Pancreas (tissue), 10 donors: ENCODE results near the gene DIAPH3. TPM values are rescaled to one million over a fixed set of nuclear protein-coding genes. Genes with fewer than 3 reads are reported as not detected.
"Not testable (repeated sequence)": the region's sequence is repeated elsewhere in the genome, so short reads cannot be mapped to it uniquely, and the experiment has no call there.

Experiments
- ATAC-seq, 4 donors: fragments of 200-7000 bp; cut with Tn5 transposase; one replicate each; pipeline versions ENCODE4 v1.8.0 to v1.9.1; 2020; ENCODE audit warnings: mild to moderate bottlenecking in 4 of 4, moderate library complexity in 4 of 4
- DNase-seq, 6 donors: peaks; one replicate each; pipeline ENCODE4 v3.0.0-alpha.2; 2020
- FAIRE-seq: peaks from 2 replicates; lab custom pipeline; 2012; peaks lifted over from hg19 to GRCh38; lab: Jason Lieb, UNC
- H3K27ac ChIP-seq, 4 donors: fragments of 200-600 bp; sonication (generic); 1 replicate in 3 of 4; 2 replicates in 1 of 4; pipeline versions ENCODE4 v1.5.0 to v1.8.0; 2020
- H3K27me3 ChIP-seq, 4 donors: fragments of 200-600 bp; one replicate each; pipeline ENCODE4 v1.8.0; 2021
- H3K36me3 ChIP-seq, 3 donors: fragments of 200-600 bp; sonication (generic) in 1 of 3; one replicate each; pipeline versions ENCODE4 v1.5.0 to v1.8.0; 2020 to 2021
- H3K4me1 ChIP-seq, 3 donors: fragments of 200-600 bp; one replicate each; pipeline ENCODE4 v1.8.0; 2021
- H3K4me3 ChIP-seq, 4 donors: fragments of 200-600 bp; sonication (generic) in 2 of 4; one replicate each; pipeline versions ENCODE4 v1.5.0 to v1.8.0; 2020 to 2021
- H3K9me3 ChIP-seq, 4 donors: fragments of 200-600 bp; one replicate each; pipeline ENCODE4 v1.8.0; 2021
- WGBS, 2 donors: extraction: QIAGEN DNeasy Blood & Tissue Kit; methylation state at CpG; one replicate each; pipeline ENCODE4 v1.1.7; 2013; 5-methylcytosine and 5-hydroxymethylcytosine counted together
- intact Hi-C, 3 donors: fragments of 100-400 bp; cut with DNase I; formaldehyde crosslinking; loops; one replicate each; pipeline versions ENCODE4 v1.11.1 to v1.14.2; 2022
- polyA plus RNA-seq, 2 donors: library from polyadenylated mRNA; stranded (reverse); fragments of 200-250 nt; gene quantifications; one replicate each; pipeline ENCODE4 v1.2.3, GENCODE V29; 2013
- total RNA-seq, 6 donors: library from RNA; stranded (reverse); fragmentation: NEBNext Ultra II Directional in 4 of 6; extraction: Animal tissue kit (Norgen Biotek cat#: 25700) in 4 of 6; gene quantifications; one replicate each; pipeline versions ENCODE4 v1.2.1 to v1.2.4, GENCODE V29; 2021 to 2023
- TF ChIP-seq, protein P1 (sequence below), 4 donors: fragments of 200-600 bp; sonication (generic) in 3 of 4; IDR thresholded peaks; one replicate each; pipeline versions ENCODE4 v1.5.0 to v1.8.0; 2021; ENCODE audit warnings: antibody characterized with exemption in 4 of 4
- donor health status: healthy with polysubstance abuse.
- donor health status: DM: no; HTN: no; CAD: no; lungs with moderate emphysema.
- donor health status: DM: no; HTN: no; CAD: no.
- donor health status: control.
- donor health status: control.
- donor health status: Bipolar disorder and iron deficiency.
- donor health status: DM: yes; HTN: yes; CAD: no.
- donor health status: DM: no; HTN: no; CAD: no.
- donor health status: DM: no; HTN: no; CAD: no.
- donor health status: DM: yes; HTN: yes; CAD: no.

The DIAPH3 gene
- total and polyA plus RNA-seq, 8 donors, result 0.12 to 1.3 (median 0.42) TPM; not detected in 1

DNA sequence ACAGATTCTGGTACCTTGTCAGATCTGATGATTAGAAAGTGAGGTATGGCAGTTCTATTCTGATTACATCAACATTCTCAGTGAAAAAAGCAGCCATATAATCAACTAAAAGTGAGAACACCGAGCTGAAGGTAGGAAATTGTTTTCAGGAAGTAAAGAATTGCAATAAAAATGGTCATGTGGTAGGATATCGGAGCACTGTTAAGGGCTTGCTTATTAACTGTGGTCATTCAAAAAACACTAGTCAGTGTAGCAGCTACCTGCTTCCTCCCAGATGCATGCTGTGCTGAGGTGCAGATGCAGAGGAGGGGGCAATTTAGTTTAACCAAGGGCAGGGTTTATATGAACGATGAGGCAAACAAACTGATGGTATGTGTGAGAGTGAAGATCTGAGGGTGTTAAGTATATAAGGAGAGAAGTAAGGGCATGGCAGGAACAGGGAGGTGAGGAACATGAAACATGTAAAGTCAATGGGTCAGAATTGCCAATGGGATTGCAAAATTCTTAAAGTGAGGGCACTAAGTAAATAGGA, 111.9 kb downstream of the DIAPH3 start:
- no peak for FAIRE-seq
- 69% methylated on average over 3 of the region's 3 CpGs for WGBS, 2 donors
- Histone ChIP-seq H3K36me3 (no peaks in the 10 kb centered on the region), H3K27ac (no peak overlapping the region), H3K27me3 (no peaks in the 10 kb centered on the region), H3K4me3 (no peak overlapping the region), H3K9me3 (no peaks in the 10 kb centered on the region), H3K4me1 (no peaks in the 10 kb centered on the region)
- intact Hi-C loops, result no loop called here
- no peak for ATAC-seq
- TF ChIP-seq, protein P1, sequence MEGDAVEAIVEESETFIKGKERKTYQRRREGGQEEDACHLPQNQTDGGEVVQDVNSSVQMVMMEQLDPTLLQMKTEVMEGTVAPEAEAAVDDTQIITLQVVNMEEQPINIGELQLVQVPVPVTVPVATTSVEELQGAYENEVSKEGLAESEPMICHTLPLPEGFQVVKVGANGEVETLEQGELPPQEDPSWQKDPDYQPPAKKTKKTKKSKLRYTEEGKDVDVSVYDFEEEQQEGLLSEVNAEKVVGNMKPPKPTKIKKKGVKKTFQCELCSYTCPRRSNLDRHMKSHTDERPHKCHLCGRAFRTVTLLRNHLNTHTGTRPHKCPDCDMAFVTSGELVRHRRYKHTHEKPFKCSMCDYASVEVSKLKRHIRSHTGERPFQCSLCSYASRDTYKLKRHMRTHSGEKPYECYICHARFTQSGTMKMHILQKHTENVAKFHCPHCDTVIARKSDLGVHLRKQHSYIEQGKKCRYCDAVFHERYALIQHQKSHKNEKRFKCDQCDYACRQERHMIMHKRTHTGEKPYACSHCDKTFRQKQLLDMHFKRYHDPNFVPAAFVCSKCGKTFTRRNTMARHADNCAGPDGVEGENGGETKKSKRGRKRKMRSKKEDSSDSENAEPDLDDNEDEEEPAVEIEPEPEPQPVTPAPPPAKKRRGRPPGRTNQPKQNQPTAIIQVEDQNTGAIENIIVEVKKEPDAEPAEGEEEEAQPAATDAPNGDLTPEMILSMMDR (IDR thresholded peaks at IDR 0.05), result no peak
- DNase-seq, result no peak

DNA sequence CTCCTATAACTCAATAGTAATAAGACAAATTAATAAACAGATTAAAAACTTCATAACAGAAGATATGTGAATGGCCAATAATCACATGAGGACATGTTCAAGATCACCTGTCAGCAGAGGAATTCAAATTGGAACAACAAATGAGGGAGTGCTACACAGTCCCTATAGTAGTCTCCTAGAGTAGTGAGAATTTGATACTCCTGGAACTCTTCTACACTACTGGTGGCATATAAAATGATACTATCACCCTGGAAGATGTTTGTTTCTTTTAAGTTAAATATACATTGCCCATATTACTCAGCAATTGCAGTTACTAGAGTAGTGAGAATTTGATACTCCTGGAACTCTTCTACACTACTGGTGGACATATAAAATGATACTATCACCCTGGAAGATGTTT, 115.4 kb downstream of the DIAPH3 start:
- DNase-seq, H3K9me3 ChIP-seq, H3K27me3 ChIP-seq, H3K4me1 ChIP-seq, ATAC-seq, H3K4me3 ChIP-seq, FAIRE-seq, intact Hi-C loops, H3K36me3 ChIP-seq, H3K27ac ChIP-seq: not testable (repeated sequence)

DNA sequence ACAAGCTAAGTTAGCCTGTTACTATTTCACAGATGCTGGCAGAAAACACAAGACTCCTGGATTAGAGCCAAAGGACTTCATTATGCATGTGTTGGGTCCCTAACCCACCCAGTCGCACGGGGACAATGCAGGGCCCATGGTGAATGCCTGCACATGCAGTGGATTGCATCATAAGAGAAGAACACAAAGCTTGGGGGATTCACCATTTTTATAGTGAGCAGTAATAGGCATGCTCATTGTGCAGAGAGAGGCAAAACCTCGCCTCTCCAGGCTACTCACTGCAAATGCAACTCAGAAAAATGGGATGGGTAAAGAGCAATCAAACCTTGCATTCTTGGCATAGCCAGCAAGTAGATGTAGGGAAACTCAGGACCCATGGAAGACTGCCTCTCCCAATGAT, 115.8 kb downstream of the DIAPH3 start:
- FAIRE-seq (no peak), DNase-seq (no peak), ATAC-seq (no peak)
- Histone ChIP-seq H3K4me3 (no peak overlapping the region), H3K4me1 (no peaks in the 10 kb centered on the region), H3K9me3 (no peaks in the 10 kb centered on the region), H3K27me3 (no peaks in the 10 kb centered on the region), H3K27ac (no peak overlapping the region), H3K36me3 (no peaks in the 10 kb centered on the region)
- TF ChIP-seq, protein P1 (IDR thresholded peaks at IDR 0.05), result no peak
- 79% methylated on average over 3 of the region's 3 CpGs for WGBS, 2 donors
- intact Hi-C loops, result no loop called here

DNA sequence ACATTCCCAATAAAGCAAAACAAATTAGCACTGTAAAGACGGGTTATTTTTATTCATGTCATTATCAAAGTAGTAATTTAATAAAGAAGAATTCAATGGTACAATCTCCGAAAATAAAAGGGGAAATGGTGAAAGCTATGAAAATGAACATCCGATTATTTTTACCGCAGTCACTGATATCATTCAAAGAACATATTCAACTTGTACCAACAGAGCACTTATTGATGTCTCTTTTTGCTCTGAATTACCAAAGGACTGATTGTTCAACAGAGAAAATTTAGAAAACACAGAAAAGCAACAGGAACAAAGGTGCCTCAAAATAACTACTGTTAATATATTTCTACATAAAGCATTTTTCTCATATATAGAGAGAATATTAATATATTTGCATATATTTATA, 119.4 kb downstream of the DIAPH3 start:
- H3K4me1 ChIP-seq, result no peaks in the 10 kb centered on the region
- no peaks in the 10 kb centered on the region for H3K9me3 ChIP-seq
- ATAC-seq (no peak), DNase-seq (no peak), FAIRE-seq (no peak)
- TF ChIP-seq, protein P1 (IDR thresholded peaks at IDR 0.05), result no peak
- no peaks in the 10 kb centered on the region for H3K36me3 ChIP-seq
- intact Hi-C loops, result no loop called here
- H3K4me3 ChIP-seq, result no peak overlapping the region
- WGBS, 2 donors, result 96% methylated on average over 4 of the region's 4 CpGs
- no peak overlapping the region for H3K27ac ChIP-seq
- H3K27me3 ChIP-seq, result no peaks in the 10 kb centered on the region

DNA sequence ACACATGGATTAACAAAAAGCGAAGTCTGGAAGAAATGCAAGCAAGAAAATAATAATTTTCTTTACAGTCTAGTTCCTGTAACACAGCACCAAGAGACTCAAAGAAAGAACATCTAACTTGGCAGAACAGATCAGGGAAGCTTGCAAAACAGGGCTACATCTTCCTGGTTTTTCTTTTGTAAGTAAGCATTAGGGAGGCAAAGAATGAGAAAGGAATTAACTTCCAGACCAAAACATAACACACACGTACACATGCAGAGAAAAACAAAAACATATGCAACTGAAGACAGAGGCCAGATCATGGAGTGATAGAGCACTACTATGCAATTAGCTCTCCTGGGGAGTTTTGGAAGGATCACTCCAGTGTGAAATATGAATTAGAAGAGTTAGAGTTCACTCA, 120.5 kb downstream of the DIAPH3 start:
- DNase-seq (no peak), ATAC-seq (no peak), FAIRE-seq (no peak)
- H3K27ac ChIP-seq, result no peak overlapping the region
- TF ChIP-seq, protein P1 (IDR thresholded peaks at IDR 0.05), result no peak
- no peaks in the 10 kb centered on the region for H3K36me3 ChIP-seq
- no peaks in the 10 kb centered on the region for H3K9me3 ChIP-seq
- no peaks in the 10 kb centered on the region for H3K4me1 ChIP-seq
- intact Hi-C loops, result no loop called here
- no peak overlapping the region for H3K4me3 ChIP-seq
- 80 to 83% methylated on average over 2 of the region's 2 CpGs for WGBS, 2 donors
- H3K27me3 ChIP-seq, result no peaks in the 10 kb centered on the region

DNA sequence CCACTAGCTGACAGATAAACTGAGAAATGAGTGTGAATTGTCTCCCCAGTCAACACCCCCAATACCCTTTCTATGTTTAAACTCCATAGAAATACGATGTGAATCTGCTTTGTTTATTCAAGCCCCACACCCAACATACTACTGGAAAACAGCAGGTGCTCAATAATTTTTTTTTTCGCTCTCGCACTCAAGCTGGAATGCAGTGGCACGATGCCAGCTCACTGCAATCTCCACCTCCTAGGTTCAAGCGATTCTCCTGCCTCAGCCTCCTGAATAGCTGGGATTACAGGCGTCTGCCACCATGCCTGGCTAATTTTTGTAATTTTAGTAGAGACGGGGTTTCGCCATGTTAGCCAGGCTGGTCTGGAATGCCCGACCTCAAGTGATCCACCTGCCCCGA, 123.1 kb downstream of the DIAPH3 start:
- ATAC-seq, FAIRE-seq, DNase-seq, H3K9me3 ChIP-seq, H3K4me3 ChIP-seq, intact Hi-C loops, H3K36me3 ChIP-seq, H3K27me3 ChIP-seq, H3K27ac ChIP-seq, H3K4me1 ChIP-seq: not testable (repeated sequence)
- WGBS, 2 donors, result 86 to 88% methylated on average over 10 of the region's 10 CpGs
